ENCODE results near the gene PILRA.
"Not testable (repeated sequence)": the region's sequence is repeated elsewhere in the genome, so short reads cannot be mapped to it uniquely, and the experiment has no call there.

PILRA gene

GRCh38 chr7:100381531-100382233 is 8.4 kb downstream of the PILRA start:
- not testable (repeated sequence) for DNase-seq

- DNase-seq, result not testable (repeated sequence)
These were observed 9.1 kb downstream of the PILRA start for GRCh38 chr7:100382234-100382853.

GRCh38 chr7:100384628-100385294 is 11.5 kb downstream of the PILRA start:
- no peak for DNase-seq

GRCh38 chr7:100386940-100387339 is 13.7 kb downstream of the PILRA start:
- DNase-seq, result no peak

GRCh38 chr7:100387695-100388094 is 14.4 kb downstream of the PILRA start:
- no peak for DNase-seq

- no peak for DNase-seq
These were observed 16.3 kb downstream of the PILRA start for GRCh38 chr7:100389437-100390088.

GRCh38 chr7:100390286-100391009 is 17.2 kb downstream of the PILRA start:
- DNase-seq, result no peak

GRCh38 chr7:100393233-100393905 is 20.1 kb downstream of the PILRA start:
- no peak for DNase-seq

GRCh38 chr7:100394077-100394476 is 20.8 kb downstream of the PILRA start:
- DNase-seq, result no peak

- peak in 1 of 2 donors; percentile 40 for DNase-seq
These were observed 23.2 kb downstream of the PILRA start for GRCh38 chr7:100396421-100396982.

- no peak for DNase-seq
These were observed 24.2 kb downstream of the PILRA start for GRCh38 chr7:100397315-100398081.

GRCh38 chr7:100398239-100398638 is 25.0 kb downstream of the PILRA start:
- no peak for DNase-seq

GRCh38 chr7:100400041-100400440 is 26.8 kb downstream of the PILRA start:
- DNase-seq, result no peak

GRCh38 chr7:100400656-100401055 is 27.4 kb downstream of the PILRA start:
- DNase-seq, result no peak

GRCh38 chr7:100401811-100402210 is 28.5 kb downstream of the PILRA start:
- DNase-seq, result no peak

- no peak for DNase-seq
These were observed 29.0 kb downstream of the PILRA start for GRCh38 chr7:100402241-100402640.

GRCh38 chr7:100406767-100407166 is 33.5 kb downstream of the PILRA start:
- no peak for DNase-seq

- peak; percentile 12 to 33 for DNase-seq
These were observed 34.2 kb downstream of the PILRA start for GRCh38 chr7:100407285-100408180.

GRCh38 chr7:100411101-100411500 is 37.8 kb downstream of the PILRA start:
- DNase-seq, result no peak

GRCh38 chr7:100413346-100413745 is 40.1 kb downstream of the PILRA start:
- DNase-seq, result no peak

Data from stimulated activated CD4-positive, alpha-beta T cell treated with anti-CD3 and anti-CD28 coated beads, Interleukin-2, amount 100 ng/mL, for 48 hours (primary cell).